ENCODE measurements around the gene CHAD.
A peak's percentile ranks its signal among the peaks of the same experiment; 100 is the strongest.

Gene CHAD

GRCh38 chr17:50471009-50471905, 2.6 kb upstream of the CHAD start:
- Histone ChIP-seq H3K36me3 (ENCODE audit: control insufficient read depth in 1 of 2, insufficient read depth in 2 of 2, low read length in 2 of 2) (no peaks in the 10 kb centered on the region), H3K27ac (ENCODE audit: low read length) (no peak overlapping the region), H3K4me3 (ENCODE audit: low read depth in 1 of 2, low read length in 2 of 2) (no peak overlapping the region), H3K4me1 (ENCODE audit: control insufficient read depth in 1 of 2, insufficient read depth in 2 of 2, low read length in 2 of 2) (peaks cover 0 to 16% of the 10 kb centered on the region in 2 donors), H3K9me3 (ENCODE audit: control insufficient read depth in 1 of 2, low read length in 2 of 2) (no peaks in the 10 kb centered on the region), H3K27me3 (ENCODE audit: low read depth, low read length) (peaks cover 12% of the 10 kb centered on the region)

GRCh38 chr17:50470426-50470825, 1.7 kb upstream of the CHAD start:
- H3K27me3 ChIP-seq (ENCODE audit: low read depth, low read length) = peaks cover 12% of the 10 kb centered on the region
- H3K4me1 ChIP-seq (ENCODE audit: control insufficient read depth in 1 of 2, insufficient read depth in 2 of 2, low read length in 2 of 2) = peaks cover 0 to 16% of the 10 kb centered on the region in 2 donors
- H3K27ac ChIP-seq (ENCODE audit: low read length) = no peak overlapping the region
- no peaks in the 10 kb centered on the region for H3K36me3 ChIP-seq (ENCODE audit: control insufficient read depth in 1 of 2, insufficient read depth in 2 of 2, low read length in 2 of 2)
- H3K9me3 ChIP-seq (ENCODE audit: control insufficient read depth in 1 of 2, low read length in 2 of 2) = no peaks in the 10 kb centered on the region
- H3K4me3 ChIP-seq (ENCODE audit: low read depth in 1 of 2, low read length in 2 of 2) = no peak overlapping the region

DNA sequence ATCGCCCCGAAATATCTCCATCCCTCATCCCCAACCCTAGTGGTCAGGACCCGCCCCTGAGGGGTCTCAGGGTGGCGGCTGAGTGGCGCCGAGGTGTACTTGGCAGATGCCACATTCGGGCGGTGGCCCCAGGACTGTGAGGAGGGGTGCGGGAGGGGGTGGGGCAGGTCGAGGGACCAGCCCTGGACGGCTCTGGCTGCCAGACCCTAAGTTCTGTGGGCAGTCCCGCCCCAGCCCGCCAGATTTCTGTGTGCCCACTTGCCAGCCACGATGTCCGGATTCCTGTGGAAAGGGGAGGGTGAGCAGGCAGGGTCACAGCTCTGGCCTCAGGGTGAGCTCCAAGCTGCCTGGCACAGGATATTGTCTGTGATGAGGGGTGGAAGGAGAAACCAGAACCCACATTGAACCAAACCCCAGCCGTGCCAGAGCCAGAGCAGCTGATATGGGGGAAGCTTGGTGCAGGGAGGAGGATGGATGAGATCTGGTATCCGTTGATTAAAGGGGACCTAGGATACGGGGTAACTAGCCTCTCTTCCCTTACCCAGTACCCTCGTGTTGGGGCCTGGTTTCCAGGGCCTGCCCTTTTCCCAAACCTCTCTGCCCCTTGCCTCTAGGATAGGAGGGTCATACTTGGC, 1.1 kb upstream of the CHAD start:
- no peaks in the 10 kb centered on the region for H3K9me3 ChIP-seq (ENCODE audit: control insufficient read depth in 1 of 2, low read length in 2 of 2)
- no peak overlapping the region for H3K4me3 ChIP-seq (ENCODE audit: low read depth in 1 of 2, low read length in 2 of 2)
- peaks cover 12% of the 10 kb centered on the region for H3K27me3 ChIP-seq (ENCODE audit: low read depth, low read length)
- no peaks in the 10 kb centered on the region for H3K36me3 ChIP-seq (ENCODE audit: control insufficient read depth in 1 of 2, insufficient read depth in 2 of 2, low read length in 2 of 2)
- no peak overlapping the region for H3K27ac ChIP-seq (ENCODE audit: low read length)
- peaks cover 0 to 16% of the 10 kb centered on the region in 2 donors for H3K4me1 ChIP-seq (ENCODE audit: control insufficient read depth in 1 of 2, insufficient read depth in 2 of 2, low read length in 2 of 2)

- H3K27me3 ChIP-seq (ENCODE audit: low read depth, low read length) = peaks cover 12% of the 10 kb centered on the region
- no peaks in the 10 kb centered on the region for H3K9me3 ChIP-seq (ENCODE audit: control insufficient read depth in 1 of 2, low read length in 2 of 2)
- H3K4me3 ChIP-seq (ENCODE audit: low read depth in 1 of 2, low read length in 2 of 2) = peak overlapping the region; percentile 7 to 56
- peaks cover 0 to 16% of the 10 kb centered on the region in 2 donors for H3K4me1 ChIP-seq (ENCODE audit: control insufficient read depth in 1 of 2, insufficient read depth in 2 of 2, low read length in 2 of 2)
- no peaks in the 10 kb centered on the region for H3K36me3 ChIP-seq (ENCODE audit: control insufficient read depth in 1 of 2, insufficient read depth in 2 of 2, low read length in 2 of 2)
- no peak overlapping the region for H3K27ac ChIP-seq (ENCODE audit: low read length)
These were observed 527 bp upstream of the CHAD start for GRCh38 chr17:50469208-50469605.

DNA sequence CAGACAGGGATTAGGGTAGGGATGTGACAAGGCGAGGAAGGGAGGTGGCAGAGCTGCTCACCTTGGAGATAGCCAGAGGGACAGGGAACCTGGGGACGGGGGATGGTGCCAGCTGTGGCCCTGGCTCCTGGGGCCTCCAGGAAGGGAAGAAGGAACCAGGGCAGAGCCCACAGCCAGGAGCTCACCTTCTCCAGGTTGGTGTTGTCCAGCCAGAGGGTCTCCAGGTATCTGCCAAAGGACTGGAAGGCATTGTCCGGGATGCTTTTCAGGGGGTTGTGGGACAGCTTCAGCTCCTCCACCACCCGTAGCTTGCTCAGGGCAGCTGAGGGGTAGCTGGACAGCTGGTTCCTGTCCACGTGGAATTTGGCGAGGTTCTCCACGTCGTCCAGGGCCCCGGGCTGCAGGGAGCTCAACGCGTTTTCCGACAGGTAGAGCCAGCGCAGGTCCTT, 801 bp downstream of the CHAD start:
- no peaks in the 10 kb centered on the region for H3K9me3 ChIP-seq (ENCODE audit: control insufficient read depth in 1 of 2, low read length in 2 of 2)
- H3K27me3 ChIP-seq (ENCODE audit: low read depth, low read length) = peaks cover 12% of the 10 kb centered on the region
- no peak overlapping the region for H3K4me3 ChIP-seq (ENCODE audit: low read depth in 1 of 2, low read length in 2 of 2)
- peaks cover 0 to under 1% of the 10 kb centered on the region in 2 donors for H3K36me3 ChIP-seq (ENCODE audit: control insufficient read depth in 1 of 2, insufficient read depth in 2 of 2, low read length in 2 of 2)
- H3K27ac ChIP-seq (ENCODE audit: low read length) = no peak overlapping the region
- H3K4me1 ChIP-seq (ENCODE audit: control insufficient read depth in 1 of 2, insufficient read depth in 2 of 2, low read length in 2 of 2) = peaks cover 0 to 16% of the 10 kb centered on the region in 2 donors

DNA sequence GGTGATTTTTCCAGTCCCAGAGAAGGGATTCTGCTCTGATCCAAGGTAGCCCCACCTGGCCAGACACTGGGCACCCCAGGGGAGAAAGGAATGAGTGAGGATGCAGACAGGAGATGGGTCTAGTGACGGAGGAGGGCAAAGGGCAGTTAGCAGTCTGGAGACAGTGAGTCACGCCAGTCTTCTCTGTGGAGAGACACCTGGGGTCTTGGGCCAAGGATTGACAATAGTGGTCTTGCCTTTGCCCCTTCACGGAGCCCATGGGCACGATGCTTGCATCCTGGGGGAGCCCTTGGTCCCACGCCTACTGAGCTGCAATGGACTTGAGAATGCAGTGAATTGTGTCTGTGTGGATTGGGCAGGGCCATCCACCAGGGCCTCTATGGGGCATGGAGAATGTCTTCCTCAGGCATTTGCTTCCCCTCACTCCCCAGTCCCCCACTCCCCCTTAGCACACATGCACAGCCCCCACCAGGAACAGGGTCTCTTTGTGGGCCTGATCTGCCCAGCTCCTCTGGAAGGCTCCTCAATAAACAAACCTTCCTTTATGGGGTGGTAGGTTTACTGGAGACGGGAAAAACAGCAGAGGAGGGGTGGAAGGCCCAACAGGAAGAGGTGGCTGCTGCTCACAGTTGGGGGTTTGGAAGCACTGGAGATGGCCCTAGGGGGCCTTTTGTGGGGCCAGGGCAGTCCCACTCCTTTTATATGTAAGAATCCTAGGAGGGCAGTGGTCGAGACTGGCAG, 1.4 kb downstream of the CHAD start:
- peaks cover 12% of the 10 kb centered on the region for H3K27me3 ChIP-seq (ENCODE audit: low read depth, low read length)
- H3K27ac ChIP-seq (ENCODE audit: low read length) = no peak overlapping the region
- peaks cover 0 to 7% of the 10 kb centered on the region in 2 donors for H3K36me3 ChIP-seq (ENCODE audit: control insufficient read depth in 1 of 2, insufficient read depth in 2 of 2, low read length in 2 of 2)
- no peak overlapping the region for H3K4me3 ChIP-seq (ENCODE audit: low read depth in 1 of 2, low read length in 2 of 2)
- no peaks in the 10 kb centered on the region for H3K9me3 ChIP-seq (ENCODE audit: control insufficient read depth in 1 of 2, low read length in 2 of 2)
- peaks cover 0 to 16% of the 10 kb centered on the region in 2 donors for H3K4me1 ChIP-seq (ENCODE audit: control insufficient read depth in 1 of 2, insufficient read depth in 2 of 2, low read length in 2 of 2)

DNA sequence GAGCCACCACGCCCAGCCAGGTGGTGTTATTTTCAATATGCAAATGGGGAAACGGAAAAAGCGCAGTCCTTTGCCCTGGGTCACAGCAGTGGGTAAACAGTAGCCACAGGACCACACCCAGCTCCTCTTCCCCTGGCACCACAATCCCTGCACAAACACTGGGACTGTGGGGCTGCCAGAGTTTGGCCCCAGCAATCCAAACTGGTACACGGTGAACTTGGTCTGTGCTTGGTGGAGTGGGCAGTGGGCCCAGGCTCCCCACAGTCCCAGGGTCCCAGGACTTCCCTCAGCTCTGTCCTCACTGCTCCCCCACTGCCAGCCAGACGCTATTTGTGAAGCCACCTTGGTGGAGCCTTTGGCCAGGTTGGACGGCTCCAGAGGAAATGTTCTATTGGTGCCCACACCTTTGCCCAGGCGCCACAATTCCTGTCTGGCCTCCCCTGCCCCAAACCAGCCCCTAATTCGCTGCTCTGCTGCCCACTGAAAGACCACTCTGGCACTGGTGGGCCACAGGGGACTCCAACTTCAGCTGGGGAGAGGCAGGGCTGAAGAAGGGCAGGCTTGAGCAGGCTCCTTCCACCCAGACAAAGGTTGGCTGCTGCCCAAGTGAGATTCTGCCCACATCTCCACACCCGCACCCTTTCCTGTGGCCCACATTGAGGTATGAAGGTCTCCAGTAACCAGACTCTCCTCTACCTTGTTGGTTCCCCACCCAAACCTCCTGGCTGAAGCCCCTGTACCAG, 2.1 kb downstream of the CHAD start:
- H3K27me3 ChIP-seq (ENCODE audit: low read depth, low read length) = peaks cover 12% of the 10 kb centered on the region
- H3K9me3 ChIP-seq (ENCODE audit: control insufficient read depth in 1 of 2, low read length in 2 of 2) = no peaks in the 10 kb centered on the region
- peaks cover 0 to 16% of the 10 kb centered on the region in 2 donors for H3K4me1 ChIP-seq (ENCODE audit: control insufficient read depth in 1 of 2, insufficient read depth in 2 of 2, low read length in 2 of 2)
- no peak overlapping the region for H3K4me3 ChIP-seq (ENCODE audit: low read depth in 1 of 2, low read length in 2 of 2)
- peaks cover 0 to 9% of the 10 kb centered on the region in 2 donors for H3K36me3 ChIP-seq (ENCODE audit: control insufficient read depth in 1 of 2, insufficient read depth in 2 of 2, low read length in 2 of 2)
- H3K27ac ChIP-seq (ENCODE audit: low read length) = no peak overlapping the region

DNA sequence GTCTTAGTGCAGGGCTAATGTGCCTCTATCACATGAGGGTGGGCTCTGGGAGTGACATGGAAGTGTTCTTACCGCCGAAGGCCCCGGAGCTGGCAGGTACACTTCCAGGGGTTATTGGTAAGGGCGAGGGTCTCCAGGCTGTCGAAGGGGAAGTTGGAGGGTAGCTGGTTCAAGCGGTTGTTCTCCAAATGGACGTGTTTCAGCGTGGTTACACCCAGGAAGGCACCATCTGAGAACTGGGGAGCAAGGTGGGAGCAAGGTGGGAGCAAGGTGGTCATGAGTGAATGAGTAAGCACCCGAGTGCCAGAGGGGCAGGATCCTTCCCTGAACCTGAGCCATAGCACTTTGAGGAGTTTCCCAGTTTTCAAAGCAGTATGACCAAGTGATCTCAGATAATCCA, 3.0 kb downstream of the CHAD start:
- Histone ChIP-seq H3K27me3 (ENCODE audit: low read depth, low read length) (peaks cover 12% of the 10 kb centered on the region), H3K4me3 (ENCODE audit: low read depth in 1 of 2, low read length in 2 of 2) (no peak overlapping the region), H3K27ac (ENCODE audit: low read length) (no peak overlapping the region), H3K36me3 (ENCODE audit: control insufficient read depth in 1 of 2, insufficient read depth in 2 of 2, low read length in 2 of 2) (peaks cover 0 to 11% of the 10 kb centered on the region in 2 donors), H3K9me3 (ENCODE audit: control insufficient read depth in 1 of 2, low read length in 2 of 2) (no peaks in the 10 kb centered on the region), H3K4me1 (ENCODE audit: control insufficient read depth in 1 of 2, insufficient read depth in 2 of 2, low read length in 2 of 2) (peaks cover 0 to 16% of the 10 kb centered on the region in 2 donors)

GRCh38 chr17:50465171-50465570, 3.5 kb downstream of the CHAD start:
- Histone ChIP-seq H3K27ac (ENCODE audit: low read length) (no peak overlapping the region), H3K27me3 (ENCODE audit: low read depth, low read length) (peaks cover 12% of the 10 kb centered on the region), H3K9me3 (ENCODE audit: control insufficient read depth in 1 of 2, low read length in 2 of 2) (no peaks in the 10 kb centered on the region), H3K4me1 (ENCODE audit: control insufficient read depth in 1 of 2, insufficient read depth in 2 of 2, low read length in 2 of 2) (peaks cover 0 to 16% of the 10 kb centered on the region in 2 donors), H3K36me3 (ENCODE audit: control insufficient read depth in 1 of 2, insufficient read depth in 2 of 2, low read length in 2 of 2) (peaks cover 0 to 11% of the 10 kb centered on the region in 2 donors), H3K4me3 (ENCODE audit: low read depth in 1 of 2, low read length in 2 of 2) (no peak overlapping the region)

DNA sequence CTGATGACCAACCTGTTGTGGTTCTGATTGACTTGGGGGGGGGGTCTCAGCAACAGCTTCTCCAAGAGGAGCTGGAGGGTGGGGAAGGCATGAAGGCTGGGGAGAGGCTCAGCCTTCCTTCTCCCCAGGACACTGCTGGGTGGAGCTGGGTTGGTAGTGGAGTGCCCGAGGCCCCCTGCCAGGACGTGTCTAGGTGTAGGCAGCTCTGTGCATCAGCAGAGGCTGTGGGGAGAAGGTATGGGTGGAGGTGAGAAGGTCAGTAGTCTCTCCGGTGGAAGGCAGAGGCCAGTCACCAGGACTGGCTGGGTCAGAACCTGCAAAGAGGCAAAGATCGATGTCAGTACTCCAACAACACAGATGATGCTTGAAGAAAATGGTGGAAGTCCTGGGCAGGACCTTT, 3.9 kb downstream of the CHAD start:
- Histone ChIP-seq H3K4me3 (ENCODE audit: low read depth in 1 of 2, low read length in 2 of 2) (no peak overlapping the region), H3K4me1 (ENCODE audit: control insufficient read depth in 1 of 2, insufficient read depth in 2 of 2, low read length in 2 of 2) (peaks cover 0 to 16% of the 10 kb centered on the region in 2 donors), H3K27me3 (ENCODE audit: low read depth, low read length) (peaks cover 12% of the 10 kb centered on the region), H3K9me3 (ENCODE audit: control insufficient read depth in 1 of 2, low read length in 2 of 2) (no peaks in the 10 kb centered on the region), H3K27ac (ENCODE audit: low read length) (no peak overlapping the region), H3K36me3 (ENCODE audit: control insufficient read depth in 1 of 2, insufficient read depth in 2 of 2, low read length in 2 of 2) (peaks cover 0 to 11% of the 10 kb centered on the region in 2 donors)
